SKM-1 (cell line): ENCODE results near the gene KCNA10.

Experiments
- DNase-seq: peaks from one replicate; lab custom pipeline; 2025; ENCODE audit not compliant: unreplicated experiment; lab: John Stamatoyannopoulos, UW

KCNA10 gene

GRCh38 chr1:110478886-110479285, 40.1 kb downstream of the KCNA10 start:
- no peak for DNase-seq

GRCh38 chr1:110477967-110478640, 40.9 kb downstream of the KCNA10 start:
- DNase-seq = no peak

GRCh38 chr1:110477445-110477957, 41.5 kb downstream of the KCNA10 start:
- no peak for DNase-seq

GRCh38 chr1:110477041-110477440, 41.9 kb downstream of the KCNA10 start:
- no peak for DNase-seq

GRCh38 chr1:110476028-110476765, 42.8 kb downstream of the KCNA10 start:
- no peak for DNase-seq

- DNase-seq = no peak
These were observed 43.5 kb downstream of the KCNA10 start for GRCh38 chr1:110475362-110476027.

GRCh38 chr1:110474444-110474843, 44.5 kb downstream of the KCNA10 start:
- no peak for DNase-seq

- no peak for DNase-seq
These were observed 46.4 kb downstream of the KCNA10 start for GRCh38 chr1:110472546-110472945.

- DNase-seq = no peak
These were observed 47.8 kb downstream of the KCNA10 start for GRCh38 chr1:110471131-110471530.
